ENCODE measurements around the gene GSTK1.

GRCh38 chr7:143258831-143259230, 4.4 kb upstream of the GSTK1 start:
- TF ChIP-seq POLR2A (IDR thresholded peaks at IDR 0.05): no peak
- TF ChIP-seq CTCF (IDR thresholded peaks at IDR 0.05): no peak
